ENCODE results near the gene CLIC4. TPM values are rescaled to one million over a fixed set of nuclear protein-coding genes. Genes with fewer than 3 reads are reported as not detected.
A peak's percentile ranks its signal among the peaks of the same experiment; 100 is the strongest.
"Not testable (repeated sequence)": the region's sequence is repeated elsewhere in the genome, so short reads cannot be mapped to it uniquely, and the experiment has no call there.

CLIC4 gene
- total RNA-seq = 100 to 1,000 TPM in 2 of 4 donors, 10 to 100 TPM in 2; 53.0 to 151 (median 95.3) TPM

DNA sequence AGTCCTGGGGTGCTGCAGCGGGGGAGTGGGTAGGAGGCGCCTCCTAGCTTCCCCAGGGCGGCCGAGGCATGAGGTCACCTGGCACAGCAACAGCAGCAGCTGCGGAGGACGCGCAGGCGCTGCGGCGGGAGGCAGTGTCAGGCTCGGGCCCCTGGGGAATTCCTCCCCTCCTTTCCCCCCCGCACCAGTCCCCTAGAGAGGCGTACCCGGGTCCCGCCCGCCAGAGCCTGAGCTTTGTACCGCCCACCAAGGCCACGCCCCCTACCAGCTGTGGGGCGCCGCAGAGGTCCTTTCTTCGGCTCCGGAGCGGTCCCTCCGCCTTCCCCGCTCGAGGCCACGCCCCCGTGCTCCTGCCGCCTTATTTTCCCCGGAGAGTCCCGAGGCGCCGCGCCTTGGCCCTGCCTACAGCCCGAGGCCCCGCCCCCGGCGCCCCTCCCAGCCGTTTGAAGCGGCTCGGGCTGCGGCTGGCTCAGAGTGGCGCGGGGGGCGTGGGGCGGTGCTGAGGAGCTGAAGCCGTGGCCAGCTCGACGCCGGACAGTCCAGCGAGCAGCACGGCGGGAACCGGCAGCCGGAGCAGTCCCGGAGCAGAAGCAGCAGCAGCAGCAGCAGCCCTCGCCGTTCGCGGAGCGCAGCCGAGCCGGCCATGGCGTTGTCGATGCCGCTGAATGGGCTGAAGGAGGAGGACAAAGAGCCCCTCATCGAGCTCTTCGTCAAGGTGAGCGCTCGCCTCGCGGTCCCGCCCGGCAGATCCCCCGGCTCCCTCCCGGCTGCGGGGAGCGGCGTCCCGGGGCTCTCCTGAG is at the start of gene CLIC4:
CLIC4 (plus strand) TSS at position 537 of the 800 bp plus-strand sequence; CDS start at position 644, 107 bp downstream.
- H3K9me3 ChIP-seq = no peaks in the 10 kb centered on the region
- peak; percentile 100 for DNase-seq
- peaks cover 5 to 13% of the 10 kb centered on the region in 2 donors for H3K4me1 ChIP-seq
- H3K27me3 ChIP-seq = no peaks in the 10 kb centered on the region
- H3K27ac ChIP-seq = peak within 1 kb of the TSS; percentile 73 to 92 (median 75)
- TF ChIP-seq CTCF (IDR thresholded peaks at IDR 0.05) = peak in 2 of 6 experiments; percentile 5 to 17
- TF ChIP-seq POLR2A (IDR thresholded peaks at IDR 0.05) = peak; percentile 82 to 97
- 0 to 1% methylated on average over 13 to 24 of the region's 80 CpGs for WGBS, 2 donors
- no peaks in the 10 kb centered on the region for H3K36me3 ChIP-seq
- peak within 1 kb of the TSS; percentile 28 to 96 (median 60) for H3K4me3 ChIP-seq (replicated peaks in 1 of 3)
- intact Hi-C loops (cut with DNase I) = no loop called here

GRCh38 chr1:24696041-24696755 is 49.0 kb upstream of the CLIC4 start:
- TF ChIP-seq POLR2A (IDR thresholded peaks at IDR 0.05) (no peak), CTCF (IDR thresholded peaks at IDR 0.05) (no peak)
- DNase-seq = no peak
- intact Hi-C loops (cut with DNase I) = no loop called here
- no peaks in the 10 kb centered on the region for H3K9me3 ChIP-seq
- no peaks in the 10 kb centered on the region for H3K4me1 ChIP-seq
- WGBS, 2 donors = 89 to 94% methylated on average over 5 of the region's 5 CpGs
- no peak overlapping the region for H3K4me3 ChIP-seq (replicated peaks in 1 of 3)
- H3K36me3 ChIP-seq = no peaks in the 10 kb centered on the region
- H3K27me3 ChIP-seq = no peaks in the 10 kb centered on the region
- no peak overlapping the region for H3K27ac ChIP-seq

DNA sequence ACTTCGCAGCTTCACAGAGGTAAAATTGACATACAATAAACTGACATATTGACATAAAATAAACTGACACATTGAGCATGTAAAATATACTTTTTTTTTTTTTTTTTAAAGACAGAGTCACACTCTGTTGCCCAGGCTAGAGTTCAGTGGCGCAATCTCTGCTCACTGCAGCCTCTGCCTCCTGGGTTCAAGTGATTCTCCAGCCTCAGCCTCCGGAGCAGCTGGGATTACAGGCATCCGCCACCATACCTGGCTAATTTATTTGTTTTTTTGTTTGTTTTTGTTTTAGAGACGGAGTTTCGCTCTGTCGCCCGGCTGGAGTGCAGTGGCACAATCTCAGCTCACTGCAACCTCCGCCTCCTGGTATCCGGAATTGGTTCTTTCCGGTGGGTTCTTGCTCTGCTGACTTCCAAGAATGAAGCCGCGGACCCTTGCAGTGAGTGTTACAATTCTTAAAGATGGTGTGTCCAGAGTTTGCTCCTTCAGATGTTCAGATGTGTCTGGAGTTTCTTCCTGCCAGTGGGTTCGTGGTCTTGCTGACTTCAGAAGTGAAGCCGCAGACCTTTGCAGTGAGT is 48.4 kb upstream of the CLIC4 start:
- no peak overlapping the region for H3K27ac ChIP-seq
- WGBS, 2 donors = 84 to 86% methylated on average over 15 of the region's 15 CpGs
- intact Hi-C loops (cut with DNase I) = no loop called here
- no peak for DNase-seq
- no peak overlapping the region for H3K4me3 ChIP-seq (replicated peaks in 1 of 3)
- no peaks in the 10 kb centered on the region for H3K36me3 ChIP-seq
- H3K4me1 ChIP-seq = no peaks in the 10 kb centered on the region
- TF ChIP-seq CTCF (IDR thresholded peaks at IDR 0.05) = no peak
- TF ChIP-seq POLR2A (IDR thresholded peaks at IDR 0.05) = no peak
- no peaks in the 10 kb centered on the region for H3K27me3 ChIP-seq
- no peaks in the 10 kb centered on the region for H3K9me3 ChIP-seq

DNA sequence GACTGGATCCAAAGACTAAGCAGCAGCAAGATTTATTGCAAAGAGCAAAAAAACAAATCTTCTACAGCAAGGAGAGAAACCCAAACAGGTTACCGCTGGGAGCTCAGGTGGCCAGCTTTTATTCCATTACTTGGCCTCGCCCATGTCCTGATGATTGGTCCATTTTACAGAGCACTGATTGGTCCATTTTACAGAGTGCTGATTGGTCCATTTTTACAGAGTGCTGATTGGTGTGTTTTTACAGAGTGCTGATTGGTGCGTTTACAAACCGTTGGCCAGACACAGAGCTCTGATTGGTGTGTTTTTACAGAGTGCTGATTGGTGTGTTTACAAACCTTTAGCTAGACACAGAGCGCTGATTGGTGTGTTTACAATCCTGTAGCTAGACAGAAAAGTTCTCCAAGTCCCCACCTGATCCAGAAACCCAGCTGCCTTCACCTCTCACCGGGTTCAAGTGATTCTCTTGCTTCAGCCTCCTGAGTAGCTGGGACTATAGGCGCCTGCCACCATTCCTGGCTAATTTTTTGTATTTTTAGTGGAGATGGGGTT is 47.7 kb upstream of the CLIC4 start:
- intact Hi-C loops (cut with DNase I); H3K36me3 ChIP-seq; H3K27ac ChIP-seq; H3K4me3 ChIP-seq (replicated peaks in 1 of 3); DNase-seq; H3K4me1 ChIP-seq; H3K27me3 ChIP-seq; H3K9me3 ChIP-seq: not testable (repeated sequence)
- WGBS, 2 donors = 91 to 94% methylated on average over 7 of the region's 7 CpGs

DNA sequence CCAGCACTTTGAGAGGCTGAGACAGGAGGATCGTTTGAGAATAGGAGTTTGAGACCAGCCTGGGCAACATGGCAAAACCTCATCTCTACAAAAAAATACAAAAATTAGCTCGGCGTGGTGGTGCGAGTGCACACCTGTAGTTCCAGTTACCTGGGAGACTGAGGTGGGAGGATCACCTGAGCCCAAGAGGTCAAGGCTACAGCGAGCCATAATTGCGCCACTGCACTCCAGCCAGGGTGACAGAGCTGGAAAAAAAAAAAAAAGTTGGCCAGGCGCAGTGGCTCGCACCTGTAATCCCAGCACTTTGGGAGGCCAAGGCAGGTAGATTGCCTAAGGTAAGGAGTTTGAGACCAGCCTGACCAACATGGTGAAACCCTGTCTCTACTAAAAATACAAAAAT is 46.9 kb upstream of the CLIC4 start:
- H3K27ac ChIP-seq; H3K4me3 ChIP-seq (replicated peaks in 1 of 3); H3K36me3 ChIP-seq; H3K9me3 ChIP-seq; H3K4me1 ChIP-seq; DNase-seq; H3K27me3 ChIP-seq; intact Hi-C loops (cut with DNase I): not testable (repeated sequence)
- 91 to 98% methylated on average over 8 of the region's 8 CpGs for WGBS, 2 donors
